GM19239 (cell line): ENCODE measurements around the gene ARID2.

Experiments used
- DNase-seq: peaks from one replicate; pipeline ENCODE4 v3.0.0; 2011; ENCODE audit warnings: low spot score; ENCODE audit not compliant: insufficient read length
- FAIRE-seq: peaks from 2 replicates; lab custom pipeline; 2011; peaks lifted over from hg19 to GRCh38; lab: Jason Lieb, UNC

ARID2 gene

DNA sequence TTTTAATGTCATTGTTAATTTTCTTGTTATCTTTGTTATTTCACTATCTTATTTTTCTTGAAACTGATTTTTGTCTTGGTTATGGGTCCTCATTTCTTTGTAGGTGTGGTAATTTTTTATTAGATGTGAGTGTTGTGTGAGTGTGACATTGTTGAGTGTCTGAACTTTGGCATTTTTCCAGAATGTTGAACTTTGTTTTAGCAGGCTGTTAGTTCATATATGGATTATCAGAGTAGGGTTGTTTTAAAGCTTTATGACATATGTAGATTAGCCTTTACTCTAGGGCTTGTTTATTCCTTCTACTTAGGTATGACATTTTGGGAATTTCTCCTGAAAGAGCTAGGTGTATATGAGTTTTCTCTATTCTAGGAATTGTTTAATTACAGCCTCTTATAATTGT, 103.9 kb downstream of the ARID2 start:
- no peak for DNase-seq
- FAIRE-seq, result no peak

DNA sequence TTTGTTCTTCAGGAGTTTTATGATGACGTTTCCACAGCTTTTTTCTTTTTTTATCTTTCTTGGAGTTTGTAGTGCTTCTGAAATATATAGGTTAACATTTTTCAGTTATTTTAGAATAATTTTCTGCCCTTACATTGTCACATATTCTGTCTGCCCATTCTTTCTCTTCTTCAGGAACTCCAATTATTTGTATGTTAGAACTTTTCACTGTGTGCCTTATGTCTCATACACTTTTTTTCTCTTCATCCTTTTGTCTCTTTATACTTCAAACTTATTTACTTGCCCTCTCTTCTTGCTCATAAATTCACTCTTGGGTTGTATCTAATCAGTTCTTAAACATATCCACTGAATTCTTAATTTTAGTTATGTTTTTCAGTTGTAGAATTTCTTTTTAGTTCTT, 105.3 kb downstream of the ARID2 start:
- DNase-seq (no peak), FAIRE-seq (no peak)

DNA sequence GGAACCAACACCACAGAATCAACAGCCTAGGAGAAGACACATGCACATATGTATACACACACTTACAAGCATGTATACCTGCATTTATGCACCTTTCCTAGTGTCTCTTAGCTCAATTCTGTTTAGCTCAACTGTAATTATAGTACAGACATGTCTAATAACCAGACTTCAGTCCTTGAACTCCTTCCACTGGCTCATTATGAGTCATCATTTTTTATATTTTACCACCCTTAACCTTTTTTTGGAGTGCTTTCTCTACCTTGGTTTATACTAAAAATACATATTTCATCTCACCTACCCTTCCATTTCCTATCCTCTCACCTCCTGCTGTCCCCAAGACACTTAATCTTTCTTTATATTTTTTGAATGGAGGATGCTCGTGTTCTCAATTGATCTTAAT, 110.4 kb downstream of the ARID2 start:
- no peak for DNase-seq
- no peak for FAIRE-seq

DNA sequence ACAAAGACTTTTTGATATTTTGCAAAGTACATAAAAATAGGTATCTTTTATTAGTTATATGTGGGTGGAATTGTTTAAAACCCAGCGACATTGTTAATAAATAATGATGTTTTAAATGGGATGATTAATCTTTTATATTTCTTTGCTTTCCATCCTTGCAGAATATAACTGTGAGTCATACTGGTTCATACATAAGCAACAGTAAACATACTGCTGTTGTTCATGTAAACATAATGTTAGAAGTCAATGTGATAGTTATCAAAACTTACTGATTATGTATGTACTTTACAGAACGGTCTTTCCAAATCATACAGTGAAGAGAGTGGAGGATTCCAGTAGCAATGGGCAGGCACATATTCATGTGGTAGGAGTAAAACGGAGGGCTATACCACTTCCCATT, 119.8 kb downstream of the ARID2 start:
- no peak for DNase-seq
- no peak for FAIRE-seq

DNA sequence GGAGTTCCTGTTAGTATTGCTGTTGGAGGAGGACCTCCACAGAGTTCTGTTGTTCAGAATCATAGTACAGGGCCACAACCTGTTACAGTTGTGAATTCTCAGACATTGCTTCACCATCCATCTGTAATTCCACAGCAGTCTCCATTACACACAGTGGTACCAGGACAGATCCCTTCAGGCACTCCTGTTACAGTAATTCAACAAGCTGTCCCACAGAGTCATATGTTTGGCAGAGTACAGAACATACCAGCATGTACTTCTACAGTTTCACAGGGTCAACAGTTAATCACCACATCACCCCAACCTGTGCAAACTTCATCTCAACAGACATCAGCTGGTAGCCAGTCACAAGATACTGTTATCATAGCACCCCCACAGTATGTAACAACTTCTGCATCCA, 120.8 kb downstream of the ARID2 start:
- FAIRE-seq, result no peak
- no peak for DNase-seq

DNA sequence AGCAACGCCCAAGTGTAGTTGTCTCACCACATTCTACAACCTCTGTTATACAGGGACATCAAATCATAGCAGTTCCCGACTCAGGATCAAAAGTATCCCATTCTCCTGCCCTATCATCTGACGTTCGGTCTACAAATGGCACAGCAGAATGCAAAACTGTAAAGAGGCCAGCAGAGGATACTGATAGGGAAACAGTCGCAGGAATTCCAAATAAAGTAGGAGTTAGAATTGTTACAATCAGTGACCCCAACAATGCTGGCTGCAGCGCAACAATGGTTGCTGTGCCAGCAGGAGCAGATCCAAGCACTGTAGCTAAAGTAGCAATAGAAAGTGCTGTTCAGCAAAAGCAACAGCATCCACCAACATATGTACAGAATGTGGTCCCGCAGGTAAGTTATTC, 123.0 kb downstream of the ARID2 start:
- DNase-seq, result no peak
- FAIRE-seq, result no peak

DNA sequence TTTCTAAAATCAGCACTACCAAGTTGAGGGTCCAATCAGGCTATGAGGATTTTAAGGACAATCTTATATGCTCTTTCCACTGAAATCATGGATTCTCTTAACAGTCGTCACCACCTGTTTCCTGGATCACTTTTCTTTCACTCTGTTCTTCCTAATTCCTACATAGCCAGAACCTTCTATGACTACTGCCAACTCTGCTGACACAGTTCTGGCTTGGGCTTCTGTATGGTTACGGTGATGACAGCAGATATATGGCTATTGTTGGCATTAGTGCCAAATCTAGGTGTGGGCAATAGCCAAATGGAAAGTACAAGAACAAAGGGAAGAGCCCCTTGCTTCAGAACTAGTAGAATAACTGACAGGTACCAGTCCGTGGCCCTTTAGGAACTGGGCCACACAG, 124.0 kb downstream of the ARID2 start:
- no peak for DNase-seq
- no peak for FAIRE-seq

DNA sequence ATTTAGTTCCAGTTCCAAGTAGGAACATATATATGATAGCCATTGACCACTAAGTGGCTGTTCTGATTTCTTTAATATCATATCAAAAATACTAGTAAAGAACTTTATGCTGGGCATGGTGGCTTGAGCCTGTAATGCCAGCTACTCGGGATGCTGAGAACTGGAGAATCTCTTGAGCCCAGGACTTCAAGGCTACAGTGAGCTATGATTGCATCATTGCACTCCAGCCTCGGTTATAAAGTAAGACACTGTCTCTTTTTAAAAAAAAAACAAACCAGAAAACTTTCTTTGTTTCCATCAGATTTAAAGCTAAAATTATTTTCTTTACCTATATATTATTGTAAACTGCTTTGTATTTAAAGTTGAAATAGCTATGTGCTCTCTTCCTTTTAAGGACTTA, 133.8 kb downstream of the ARID2 start:
- no peak for FAIRE-seq
- no peak for DNase-seq

DNA sequence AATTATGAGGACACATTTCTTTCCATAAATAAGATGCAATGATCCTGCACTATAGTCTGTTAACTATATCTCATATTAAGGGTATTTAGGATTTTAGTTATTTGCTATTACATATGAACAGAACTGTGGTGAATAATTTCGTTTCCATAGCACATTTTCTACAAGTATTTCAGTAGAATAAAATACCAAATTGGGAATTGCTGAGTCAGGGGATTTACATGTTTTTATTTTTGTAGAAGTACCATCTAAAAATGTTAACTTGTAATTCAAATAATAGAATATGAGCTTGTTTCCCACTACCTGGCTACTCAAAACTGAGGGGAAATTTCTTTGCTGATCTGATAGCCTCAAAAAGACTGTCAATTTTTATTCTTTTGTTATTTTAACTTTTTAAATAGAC, 136.8 kb downstream of the ARID2 start:
- DNase-seq, result no peak
- no peak for FAIRE-seq

DNA sequence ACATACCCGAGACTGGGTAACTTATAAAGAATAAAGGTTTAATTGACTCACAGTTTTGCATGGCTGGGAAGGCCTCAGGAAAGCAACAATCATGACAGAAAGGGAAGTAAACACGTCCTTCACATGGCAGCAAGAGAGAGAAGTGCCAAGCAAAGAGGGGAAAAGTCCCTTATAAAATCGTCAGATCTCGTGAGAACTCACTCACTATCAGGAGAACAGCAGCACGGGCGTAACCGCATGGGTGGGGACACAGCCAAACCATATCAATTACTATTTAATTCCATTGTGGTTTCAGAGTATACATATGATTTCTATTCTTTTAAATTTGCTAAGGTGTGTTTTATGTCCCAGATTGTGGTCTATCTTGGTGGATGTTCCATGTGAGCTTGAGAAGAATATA, 142.9 kb downstream of the ARID2 start:
- FAIRE-seq, result no peak
- no peak for DNase-seq

DNA sequence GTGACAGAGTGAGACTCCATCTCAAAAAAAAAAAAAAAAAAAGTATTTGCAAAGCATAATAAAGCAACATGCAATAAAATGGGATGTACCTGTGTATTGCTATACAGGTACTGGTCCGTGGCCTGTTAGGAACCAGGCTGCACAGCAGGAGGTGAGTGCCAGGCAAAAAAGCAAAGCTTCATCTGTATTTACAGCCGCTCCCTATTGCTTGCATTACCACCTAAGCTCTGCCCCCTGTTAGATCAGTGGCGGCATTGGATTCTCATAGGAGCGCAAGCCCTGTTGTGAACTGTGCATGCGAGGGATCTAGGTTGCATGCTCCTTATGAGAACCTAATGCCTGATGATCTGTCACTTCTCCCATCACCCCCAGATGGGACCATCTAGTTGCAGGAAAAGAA, 147.6 kb downstream of the ARID2 start:
- DNase-seq, result no peak
- FAIRE-seq, result no peak

DNA sequence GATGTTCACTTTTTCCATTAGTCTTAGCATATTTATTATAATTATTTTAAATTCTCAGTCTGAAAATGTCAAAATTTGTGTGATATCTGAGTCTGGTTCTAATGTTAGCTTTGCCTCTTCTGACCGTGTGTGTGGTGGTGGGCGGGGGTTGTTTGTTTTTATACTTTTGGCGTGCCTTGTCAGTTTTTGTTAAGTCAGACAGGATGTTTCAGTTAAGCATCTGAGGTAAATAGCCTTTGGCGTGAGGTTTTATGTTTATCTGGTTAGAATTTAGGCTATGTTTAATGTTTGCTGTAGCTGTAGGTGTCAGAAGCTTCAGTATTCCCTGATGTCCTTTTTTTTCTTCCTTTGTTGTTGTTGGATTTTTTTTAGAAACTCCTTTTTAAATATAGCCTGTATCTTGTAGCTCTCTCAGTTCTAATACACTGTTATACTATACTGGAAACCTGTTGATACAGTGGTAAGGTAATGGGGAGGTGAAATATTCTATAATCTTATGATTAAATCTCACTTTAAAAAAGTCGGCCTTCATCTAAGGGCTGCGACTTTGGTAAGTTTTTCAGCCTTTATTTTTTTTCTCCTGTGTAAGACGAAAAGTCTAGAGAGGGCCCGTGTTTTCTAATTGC, 149.2 kb downstream of the ARID2 start:
- DNase-seq, result no peak

DNA sequence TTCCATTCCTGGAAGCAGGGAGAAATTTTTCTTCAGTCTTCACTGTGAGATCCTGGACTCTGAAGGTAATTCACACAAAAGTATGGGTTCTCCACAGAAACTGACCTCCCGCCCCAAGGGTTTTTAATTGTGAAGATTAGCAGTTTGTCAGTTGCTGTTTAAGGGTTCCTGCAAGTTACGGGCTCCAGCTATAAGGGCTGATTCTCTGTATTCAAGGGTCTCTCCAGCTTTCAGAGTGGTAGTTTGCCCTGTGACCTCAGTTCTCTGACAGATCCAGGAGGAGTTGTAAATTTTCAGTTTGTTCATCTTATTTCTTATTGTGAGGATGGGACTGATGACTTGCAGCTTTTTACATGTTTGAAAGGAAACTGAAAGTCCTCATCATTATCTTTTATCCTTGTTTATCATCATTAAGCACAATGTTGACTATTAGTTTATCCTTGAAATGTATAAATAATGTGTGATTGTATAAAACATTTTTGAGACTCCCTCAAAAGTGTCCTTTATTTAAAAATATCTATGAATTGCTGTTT, 149.9 kb downstream of the ARID2 start:
- FAIRE-seq, result no peak
- no peak for DNase-seq

More for the DNA sequence above, 149.2 kb downstream of the ARID2 start:
- no peak for FAIRE-seq

DNA sequence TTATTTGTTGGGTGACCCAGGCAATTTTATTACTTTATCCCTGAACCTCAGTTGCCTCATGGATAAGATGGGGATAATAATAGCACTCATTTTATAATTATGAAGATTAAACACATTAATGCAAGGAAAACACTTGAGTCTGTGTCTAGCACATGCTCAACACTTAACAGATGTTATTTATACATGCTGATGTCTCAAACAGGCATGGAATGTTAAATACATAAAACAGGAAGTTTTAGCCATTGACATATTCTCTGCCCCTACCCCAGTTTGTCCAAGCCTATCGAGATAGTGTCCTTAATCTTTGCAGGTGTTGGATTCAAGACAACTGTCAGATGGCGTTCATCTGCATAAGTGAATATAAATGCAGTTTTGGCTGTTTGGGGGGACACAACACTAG, 151.0 kb downstream of the ARID2 start:
- DNase-seq, result no peak
- no peak for FAIRE-seq

DNA sequence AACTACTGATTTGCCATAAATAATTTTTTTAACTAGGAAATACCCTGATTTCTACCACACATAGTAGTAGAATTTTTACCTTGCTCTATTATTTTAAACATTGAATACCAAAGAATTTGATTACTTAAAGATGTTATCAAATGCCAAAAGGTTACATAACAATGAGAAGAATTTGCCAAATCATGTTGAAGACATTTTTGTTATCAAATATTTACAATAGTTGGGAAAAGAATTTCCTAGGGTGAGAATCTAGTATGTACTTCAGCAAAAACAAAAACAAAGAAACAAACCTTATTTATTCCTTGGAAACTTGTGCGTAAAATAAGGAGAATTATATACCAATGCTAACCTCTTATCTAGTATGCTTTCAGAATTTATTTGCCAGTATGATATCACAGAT, 153.7 kb downstream of the ARID2 start:
- FAIRE-seq, result no peak
- no peak for DNase-seq

DNA sequence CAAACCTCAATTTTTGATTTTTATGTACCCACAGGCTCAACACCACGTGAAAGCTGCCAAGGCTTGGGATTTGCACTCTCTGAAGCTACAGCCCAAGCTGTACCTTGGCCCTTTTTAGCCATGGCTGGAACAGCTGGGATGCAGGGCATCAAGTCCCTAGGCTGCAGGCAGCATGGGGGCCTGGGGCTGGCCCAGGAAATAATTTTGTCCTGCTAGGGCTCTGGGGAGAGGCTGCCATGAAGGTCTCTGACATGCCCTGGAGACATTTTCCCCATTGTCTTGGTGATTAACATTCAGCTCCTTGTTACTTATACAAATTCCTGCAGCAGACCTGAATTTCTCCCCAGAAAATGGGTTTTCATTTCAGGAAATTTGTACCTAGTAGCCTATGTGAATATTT, 157.2 kb downstream of the ARID2 start:
- DNase-seq (no peak), FAIRE-seq (no peak)

DNA sequence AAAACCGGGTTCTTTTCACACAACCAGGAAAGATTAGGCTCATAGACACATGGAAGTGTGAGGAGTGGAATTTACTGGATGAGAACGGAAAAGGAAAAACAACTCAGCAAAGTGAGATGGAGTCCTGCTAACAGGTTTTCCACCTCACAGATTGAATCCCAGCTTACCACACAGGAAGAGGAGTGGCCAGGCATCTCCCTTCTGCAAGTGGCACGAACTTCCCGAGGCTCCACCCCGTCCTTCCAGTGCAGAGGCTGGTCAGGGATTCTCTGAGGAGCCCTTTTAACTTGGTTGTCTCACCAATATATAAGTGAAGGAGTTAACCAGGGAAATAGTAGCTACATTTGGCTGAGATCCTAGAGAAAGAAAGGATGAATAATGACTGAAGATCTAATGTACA, 158.0 kb downstream of the ARID2 start:
- FAIRE-seq (no peak), DNase-seq (no peak)

DNA sequence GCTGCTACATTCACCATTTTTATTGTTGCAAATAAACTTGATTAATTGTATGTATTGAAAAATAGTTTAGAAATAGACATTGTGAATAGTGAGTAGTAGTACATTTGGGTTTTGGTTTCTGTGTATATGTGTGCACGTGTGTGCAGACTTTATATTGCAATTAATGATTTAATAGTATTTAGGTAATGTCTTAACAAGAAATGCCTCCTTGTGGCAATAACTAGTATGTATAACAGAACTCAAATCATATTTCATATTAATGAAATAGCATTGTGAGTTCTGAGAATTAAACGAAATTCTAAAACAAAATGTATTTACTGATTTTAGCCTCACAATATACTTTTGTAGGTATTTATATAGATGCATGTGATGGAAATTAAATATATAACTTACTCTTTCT, 160.8 kb downstream of the ARID2 start:
- no peak for FAIRE-seq
- no peak for DNase-seq

DNA sequence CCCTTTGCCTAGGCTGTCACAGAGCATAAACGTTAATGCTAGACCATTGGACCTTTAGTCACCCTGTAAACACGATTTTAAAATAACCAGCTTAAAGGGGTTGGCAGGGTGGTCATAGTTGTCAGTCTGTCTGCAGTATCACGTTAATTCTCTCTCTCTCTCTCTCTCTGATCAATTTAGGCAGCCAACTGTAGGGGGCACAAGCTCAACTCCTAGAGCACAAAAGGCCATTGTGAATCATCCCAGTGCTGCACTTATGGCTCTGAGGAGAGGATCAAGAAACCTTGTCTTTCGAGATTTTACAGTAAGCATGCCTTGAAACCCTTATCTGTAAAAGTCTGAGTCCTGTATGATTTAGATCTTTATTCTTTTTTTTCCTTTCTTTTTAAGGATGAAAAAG, 163.7 kb downstream of the ARID2 start:
- DNase-seq (no peak), FAIRE-seq (no peak)

DNA sequence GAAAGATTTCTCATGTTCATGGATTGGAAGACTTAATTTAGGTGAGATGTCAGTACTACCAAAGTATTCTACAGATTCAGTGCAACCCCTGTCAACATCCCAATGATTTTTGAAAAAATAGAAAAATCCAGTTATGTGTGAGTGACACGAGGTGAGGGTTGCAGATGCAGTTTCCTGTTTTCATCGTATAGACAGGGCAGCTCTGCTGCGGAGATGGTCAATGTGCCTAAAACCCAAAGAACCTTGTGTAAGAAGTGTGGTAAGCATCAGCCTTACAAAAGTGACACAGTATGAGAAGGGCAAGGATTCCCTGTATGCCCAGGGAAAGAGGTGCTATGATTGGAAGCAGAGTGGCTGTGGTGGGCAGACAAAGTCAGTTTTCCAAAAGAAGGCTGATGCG, 166.5 kb downstream of the ARID2 start:
- no peak for DNase-seq
- no peak for FAIRE-seq

DNA sequence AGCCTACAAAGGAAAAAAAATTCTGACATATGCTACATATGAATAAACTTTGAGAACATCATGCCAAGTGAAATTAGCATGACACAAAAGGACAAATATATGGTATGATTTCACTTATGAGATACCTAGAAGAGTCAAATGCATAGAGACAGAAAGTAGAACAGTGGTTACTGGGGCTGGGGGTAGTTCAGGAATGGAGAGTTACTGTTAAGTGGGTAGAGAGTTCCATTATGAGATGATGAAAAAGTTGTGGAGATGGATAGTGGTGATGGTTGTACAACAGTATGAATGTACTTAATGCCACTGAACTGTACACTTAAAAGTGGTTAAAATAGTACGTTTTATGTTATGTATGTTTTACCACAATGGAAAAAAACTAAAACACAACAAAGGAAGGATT, 168.6 kb downstream of the ARID2 start:
- FAIRE-seq (peak; percentile 21), DNase-seq (no peak)

DNA sequence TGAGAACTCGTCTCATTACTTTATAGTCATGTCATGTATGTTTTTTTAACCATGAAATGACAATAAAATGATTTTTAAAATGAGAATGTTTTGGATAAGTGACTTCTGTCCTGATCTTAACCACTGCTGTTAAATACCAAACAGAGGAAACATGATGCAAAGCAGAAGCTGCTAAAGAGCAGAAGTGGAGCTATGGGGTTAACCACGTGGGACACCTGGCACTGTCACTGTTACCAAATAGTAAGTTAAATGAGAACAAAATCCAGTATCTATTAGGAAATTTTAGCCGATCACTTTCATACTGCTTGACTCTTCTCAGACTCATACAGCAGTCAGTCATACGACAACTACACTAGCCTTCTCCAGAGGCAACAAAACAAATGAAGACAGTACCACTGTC, 178.4 kb downstream of the ARID2 start:
- no peak for DNase-seq
- peak; percentile 42 for FAIRE-seq
